ENCODE data around the gene DCX. TPM values are rescaled to one million over a fixed set of nuclear protein-coding genes. Genes with fewer than 3 reads are reported as not detected.
A peak's percentile ranks its signal among the peaks of the same experiment; 100 is the strongest.

DCX gene
- total and polyA plus RNA-seq, 8 donors, result 0.03 to 0.43 (median 0.21) TPM; not detected in 1

DNA sequence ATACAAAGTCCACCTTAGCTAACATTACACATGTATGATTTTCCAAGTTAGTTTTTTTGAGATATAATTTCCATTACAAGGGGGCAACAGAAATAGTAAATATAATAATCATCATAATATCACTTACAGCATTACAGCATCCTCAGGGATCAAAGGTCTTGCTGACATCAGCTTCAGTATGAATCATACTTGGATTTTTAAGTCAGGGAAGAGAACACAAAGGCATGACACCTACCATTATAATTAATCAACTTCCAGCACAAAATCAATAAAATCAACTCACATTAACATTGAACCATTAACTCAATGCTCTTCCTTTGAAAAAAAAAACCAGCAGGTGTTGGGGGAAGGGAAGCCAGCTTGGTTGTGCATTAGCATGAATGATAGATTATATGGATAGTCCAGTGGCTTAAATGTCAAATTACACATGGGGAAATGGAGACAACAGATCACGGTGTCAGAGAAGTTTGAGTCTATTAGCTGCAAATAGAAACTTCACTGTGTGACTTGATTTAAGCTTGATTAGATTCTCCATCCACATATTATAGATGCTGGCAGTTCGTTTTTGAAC, 74.8 kb downstream of the DCX start:
- intact Hi-C loops (cut with DNase I), result no loop called here
- FAIRE-seq (no peak), DNase-seq (no peak), ATAC-seq (peak; percentile 60 to 85 (median 72))
- TF ChIP-seq, protein P1, sequence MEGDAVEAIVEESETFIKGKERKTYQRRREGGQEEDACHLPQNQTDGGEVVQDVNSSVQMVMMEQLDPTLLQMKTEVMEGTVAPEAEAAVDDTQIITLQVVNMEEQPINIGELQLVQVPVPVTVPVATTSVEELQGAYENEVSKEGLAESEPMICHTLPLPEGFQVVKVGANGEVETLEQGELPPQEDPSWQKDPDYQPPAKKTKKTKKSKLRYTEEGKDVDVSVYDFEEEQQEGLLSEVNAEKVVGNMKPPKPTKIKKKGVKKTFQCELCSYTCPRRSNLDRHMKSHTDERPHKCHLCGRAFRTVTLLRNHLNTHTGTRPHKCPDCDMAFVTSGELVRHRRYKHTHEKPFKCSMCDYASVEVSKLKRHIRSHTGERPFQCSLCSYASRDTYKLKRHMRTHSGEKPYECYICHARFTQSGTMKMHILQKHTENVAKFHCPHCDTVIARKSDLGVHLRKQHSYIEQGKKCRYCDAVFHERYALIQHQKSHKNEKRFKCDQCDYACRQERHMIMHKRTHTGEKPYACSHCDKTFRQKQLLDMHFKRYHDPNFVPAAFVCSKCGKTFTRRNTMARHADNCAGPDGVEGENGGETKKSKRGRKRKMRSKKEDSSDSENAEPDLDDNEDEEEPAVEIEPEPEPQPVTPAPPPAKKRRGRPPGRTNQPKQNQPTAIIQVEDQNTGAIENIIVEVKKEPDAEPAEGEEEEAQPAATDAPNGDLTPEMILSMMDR (IDR thresholded peaks at IDR 0.05), result no peak
- peaks cover 0 to 12% (median 0%) of the 10 kb centered on the region in 4 donors for H3K27me3 ChIP-seq
- 23 to 38% methylated on average over 2 of the region's 2 CpGs for WGBS, 2 donors
- H3K9me3 ChIP-seq, result no peaks in the 10 kb centered on the region
- no peaks in the 10 kb centered on the region for H3K4me1 ChIP-seq
- H3K4me3 ChIP-seq, result no peak overlapping the region
- no peak overlapping the region for H3K27ac ChIP-seq
- no peaks in the 10 kb centered on the region for H3K36me3 ChIP-seq

DNA sequence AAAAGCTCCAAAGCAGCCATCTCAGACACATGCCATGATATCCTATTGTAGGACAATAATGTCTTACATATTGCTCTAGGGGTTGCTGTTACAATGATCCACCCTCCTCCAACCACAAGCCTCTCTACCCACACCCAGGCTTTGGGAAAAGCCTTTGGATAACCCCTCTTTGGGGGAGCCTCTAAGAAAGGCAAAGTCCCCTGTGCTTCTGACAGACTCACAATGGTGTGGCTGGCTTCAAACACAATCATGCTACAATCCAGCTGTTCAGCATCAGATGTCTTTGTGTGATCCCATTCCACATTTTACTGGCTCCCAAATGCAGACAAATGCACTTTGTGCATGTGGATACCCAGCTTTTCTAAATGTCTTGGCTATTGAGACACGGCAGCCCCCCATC, 75.9 kb downstream of the DCX start:
- TF ChIP-seq, protein P1 (IDR thresholded peaks at IDR 0.05), result no peak
- WGBS, 2 donors, result 58 to 63% methylated on average over 1 of the region's 1 CpG
- intact Hi-C loops (cut with DNase I), result no loop called here
- no peak for ATAC-seq
- Histone ChIP-seq H3K4me3 (no peak overlapping the region), H3K27ac (no peak overlapping the region), H3K9me3 (no peaks in the 10 kb centered on the region), H3K4me1 (no peaks in the 10 kb centered on the region), H3K36me3 (no peaks in the 10 kb centered on the region), H3K27me3 (peaks cover 0 to 12% (median 0%) of the 10 kb centered on the region in 4 donors)
- no peak for FAIRE-seq
- DNase-seq, result no peak

DNA sequence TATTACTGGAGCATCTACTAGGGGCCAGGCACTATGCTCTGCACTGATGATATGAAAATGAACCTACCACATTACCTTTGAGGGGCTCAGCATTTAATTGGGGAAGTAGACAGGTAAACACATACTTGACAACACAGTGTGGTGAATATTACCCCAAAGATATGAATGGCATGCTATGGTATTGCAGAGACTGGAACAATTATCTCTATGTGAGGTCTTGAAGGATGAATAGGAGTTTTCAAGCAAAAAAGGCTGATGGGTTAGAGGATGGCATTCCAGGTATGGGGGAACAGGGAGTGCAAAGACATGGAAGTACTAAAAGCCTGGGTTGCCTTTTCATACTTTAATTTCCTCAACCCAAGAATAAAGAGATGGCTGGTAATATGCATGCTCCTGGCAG, 82.6 kb downstream of the DCX start:
- Histone ChIP-seq H3K4me3 (no peak overlapping the region), H3K9me3 (no peaks in the 10 kb centered on the region), H3K27ac (no peak overlapping the region), H3K27me3 (peaks cover 0 to 20% (median 0%) of the 10 kb centered on the region in 4 donors), H3K4me1 (no peaks in the 10 kb centered on the region), H3K36me3 (no peaks in the 10 kb centered on the region)
- intact Hi-C loops (cut with DNase I), result no loop called here
- no peak for DNase-seq
- TF ChIP-seq, protein P1 (IDR thresholded peaks at IDR 0.05), result no peak
- ATAC-seq, result no peak
- no peak for FAIRE-seq

DNA sequence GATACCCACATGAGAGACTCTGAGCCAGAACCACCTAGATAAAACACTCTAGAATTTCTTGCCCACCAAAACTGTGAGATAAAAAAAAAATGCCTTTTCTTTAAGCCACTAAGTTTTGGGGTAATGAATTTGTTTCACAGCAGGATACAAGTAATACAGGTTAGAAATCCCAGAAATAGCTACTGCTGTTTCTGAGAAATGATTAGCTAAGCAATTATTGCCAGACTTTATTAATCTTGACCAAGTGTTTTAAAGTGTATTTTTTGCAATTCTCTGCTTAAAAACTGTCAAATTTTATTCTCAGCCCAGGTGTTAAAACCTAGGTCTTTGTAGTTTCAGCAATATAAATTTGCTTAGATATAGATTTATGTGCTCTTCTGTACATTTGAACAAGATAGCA, 83.1 kb downstream of the DCX start:
- Histone ChIP-seq H3K36me3 (no peaks in the 10 kb centered on the region), H3K27ac (no peak overlapping the region), H3K9me3 (no peaks in the 10 kb centered on the region), H3K4me1 (no peaks in the 10 kb centered on the region), H3K27me3 (peaks cover 0 to 22% (median 0%) of the 10 kb centered on the region in 4 donors), H3K4me3 (no peak overlapping the region)
- FAIRE-seq, result no peak
- no peak for DNase-seq
- intact Hi-C loops (cut with DNase I), result no loop called here
- no peak for ATAC-seq
- TF ChIP-seq, protein P1 (IDR thresholded peaks at IDR 0.05), result no peak

DNA sequence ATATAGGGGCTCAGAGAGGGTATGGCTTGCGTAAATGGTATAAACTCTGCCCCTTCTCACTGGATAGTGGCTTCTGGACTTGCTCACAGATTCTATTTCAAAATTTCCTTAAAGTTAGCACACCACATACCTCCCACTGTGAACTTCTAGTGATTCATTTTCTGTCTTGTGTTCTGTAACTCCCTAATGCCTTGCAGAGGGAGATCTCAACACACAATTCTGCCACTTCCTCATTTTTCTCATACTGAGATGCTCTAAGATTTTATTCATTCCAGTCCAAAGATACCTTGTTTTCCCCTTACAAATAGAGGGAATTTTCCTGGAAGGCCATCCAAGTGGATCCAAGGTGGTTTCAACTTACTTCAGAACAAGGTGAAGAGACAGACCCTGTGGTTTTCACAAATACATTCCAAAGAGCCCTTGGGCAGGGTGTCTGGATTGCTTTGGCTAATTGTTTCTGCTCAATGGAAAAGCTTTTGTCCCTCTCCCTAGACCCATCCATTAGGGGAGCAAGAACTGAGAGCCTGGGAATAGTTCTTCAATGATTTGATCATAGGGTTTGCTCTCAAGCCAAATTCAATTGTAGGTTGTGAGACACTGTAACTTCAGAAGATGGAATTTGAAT, 89.6 kb downstream of the DCX start:
- no peaks in the 10 kb centered on the region for H3K4me1 ChIP-seq

More for the DNA sequence above, 89.6 kb downstream of the DCX start:
- 55 to 75% methylated on average over 1 of the region's 1 CpG for WGBS, 2 donors
- intact Hi-C loops (cut with DNase I), result no loop called here
- ATAC-seq (no peak), FAIRE-seq (no peak), DNase-seq (no peak)
- Histone ChIP-seq H3K27ac (no peak overlapping the region), H3K36me3 (no peaks in the 10 kb centered on the region), H3K27me3 (peaks cover 0 to 10% (median 0%) of the 10 kb centered on the region in 4 donors), H3K9me3 (no peaks in the 10 kb centered on the region), H3K4me3 (no peak overlapping the region)
- TF ChIP-seq, protein P1 (IDR thresholded peaks at IDR 0.05), result no peak

Data from pancreas (tissue), 10 donors.